ENCODE results near the gene BRF1. TPM values are rescaled to one million over a fixed set of nuclear protein-coding genes. Genes with fewer than 3 reads are reported as not detected.
"Not testable (repeated sequence)": the region's sequence is repeated elsewhere in the genome, so short reads cannot be mapped to it uniquely, and the experiment has no call there.

BRF1 gene
- total RNA-seq, 1 donor, result 28.8 TPM

DNA sequence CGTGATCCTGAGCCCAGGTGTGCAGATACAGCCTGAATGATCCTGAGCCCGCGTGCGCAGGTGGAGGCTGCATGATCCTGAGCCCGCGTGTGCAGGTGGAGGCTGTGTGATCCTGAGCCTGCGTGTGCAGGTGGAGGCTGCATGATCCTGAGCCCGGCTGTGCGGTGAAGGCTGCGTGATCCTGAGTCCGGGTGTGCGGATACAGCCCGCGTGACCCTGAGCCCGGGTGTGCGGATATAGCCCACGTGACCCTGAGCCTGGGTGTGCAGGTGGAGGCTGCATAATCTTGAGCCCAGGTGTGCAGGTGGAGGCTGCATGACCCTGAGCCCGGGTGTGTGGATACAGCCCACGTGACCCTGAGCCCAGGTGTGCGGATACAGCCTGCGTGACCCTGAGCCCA lies 20.3 kb downstream of the BRF1 start:
- no peak overlapping the region for H3K4me3 ChIP-seq (ENCODE audit: low read depth, low read length)
- TF ChIP-seq, protein P1, sequence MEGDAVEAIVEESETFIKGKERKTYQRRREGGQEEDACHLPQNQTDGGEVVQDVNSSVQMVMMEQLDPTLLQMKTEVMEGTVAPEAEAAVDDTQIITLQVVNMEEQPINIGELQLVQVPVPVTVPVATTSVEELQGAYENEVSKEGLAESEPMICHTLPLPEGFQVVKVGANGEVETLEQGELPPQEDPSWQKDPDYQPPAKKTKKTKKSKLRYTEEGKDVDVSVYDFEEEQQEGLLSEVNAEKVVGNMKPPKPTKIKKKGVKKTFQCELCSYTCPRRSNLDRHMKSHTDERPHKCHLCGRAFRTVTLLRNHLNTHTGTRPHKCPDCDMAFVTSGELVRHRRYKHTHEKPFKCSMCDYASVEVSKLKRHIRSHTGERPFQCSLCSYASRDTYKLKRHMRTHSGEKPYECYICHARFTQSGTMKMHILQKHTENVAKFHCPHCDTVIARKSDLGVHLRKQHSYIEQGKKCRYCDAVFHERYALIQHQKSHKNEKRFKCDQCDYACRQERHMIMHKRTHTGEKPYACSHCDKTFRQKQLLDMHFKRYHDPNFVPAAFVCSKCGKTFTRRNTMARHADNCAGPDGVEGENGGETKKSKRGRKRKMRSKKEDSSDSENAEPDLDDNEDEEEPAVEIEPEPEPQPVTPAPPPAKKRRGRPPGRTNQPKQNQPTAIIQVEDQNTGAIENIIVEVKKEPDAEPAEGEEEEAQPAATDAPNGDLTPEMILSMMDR (IDR thresholded peaks at IDR 0.05; ENCODE audit: insufficient read depth, low read length), result no peak
- no peak for DNase-seq (ENCODE audit: low read depth)

DNA sequence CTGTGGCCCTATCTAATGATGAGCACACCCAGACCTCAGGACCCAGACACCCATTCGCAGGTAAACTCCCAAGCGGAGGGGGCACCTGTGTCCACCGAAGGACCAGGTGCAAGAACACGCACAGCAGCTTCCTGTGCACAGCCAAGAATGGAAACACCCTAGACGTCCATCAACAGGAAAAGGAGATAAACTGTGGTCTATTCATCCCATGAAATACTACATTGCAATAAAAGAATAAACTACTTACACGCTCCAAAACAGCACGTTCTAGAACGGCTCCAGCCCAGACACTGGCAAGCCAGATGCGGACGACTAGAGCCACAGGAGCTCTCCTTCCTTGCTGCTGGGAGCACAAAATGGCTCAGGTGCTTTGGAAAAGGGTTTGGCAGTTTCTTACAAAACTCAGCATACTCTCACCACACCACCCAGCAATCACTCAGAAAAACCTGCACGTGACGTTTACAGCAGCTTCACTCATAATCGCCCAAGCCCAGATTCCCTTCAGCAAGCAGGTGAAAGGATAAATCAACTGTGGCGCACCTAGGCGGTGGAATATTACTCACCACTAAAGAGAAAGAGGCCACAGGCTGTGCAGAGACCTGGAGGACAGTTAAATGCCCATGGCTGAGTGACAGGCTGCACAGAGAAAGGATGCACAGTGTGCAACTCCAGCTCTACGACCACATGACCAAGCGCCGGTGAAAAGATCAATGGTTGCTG lies 21.0 kb downstream of the BRF1 start:
- TF ChIP-seq, protein P1 (IDR thresholded peaks at IDR 0.05; ENCODE audit: insufficient read depth, low read length), result no peak
- no peak for DNase-seq (ENCODE audit: low read depth)
- no peak overlapping the region for H3K4me3 ChIP-seq (ENCODE audit: low read depth, low read length)

DNA sequence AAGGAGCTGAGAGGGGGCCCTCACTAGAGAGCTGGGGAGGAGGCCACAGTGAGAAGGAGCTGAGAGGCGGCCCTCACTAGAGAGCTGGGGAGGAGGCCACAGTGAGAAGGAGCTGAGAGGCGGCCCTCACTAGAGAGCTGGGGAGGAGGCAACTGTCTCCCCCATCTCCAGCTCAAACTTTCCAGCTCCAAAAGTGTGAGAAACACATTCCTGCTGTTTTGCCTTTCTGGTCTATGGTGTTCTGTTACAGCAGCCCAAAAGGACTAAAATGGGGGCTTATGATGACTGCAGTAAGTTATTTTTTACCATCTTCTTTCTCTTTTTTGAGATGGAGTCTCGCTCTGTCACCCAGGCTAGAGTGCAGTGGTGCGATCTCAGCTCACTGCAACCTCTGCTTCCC lies 23.4 kb downstream of the BRF1 start:
- not testable (repeated sequence) for DNase-seq (ENCODE audit: low read depth); H3K4me3 ChIP-seq (ENCODE audit: low read depth, low read length)

DNA sequence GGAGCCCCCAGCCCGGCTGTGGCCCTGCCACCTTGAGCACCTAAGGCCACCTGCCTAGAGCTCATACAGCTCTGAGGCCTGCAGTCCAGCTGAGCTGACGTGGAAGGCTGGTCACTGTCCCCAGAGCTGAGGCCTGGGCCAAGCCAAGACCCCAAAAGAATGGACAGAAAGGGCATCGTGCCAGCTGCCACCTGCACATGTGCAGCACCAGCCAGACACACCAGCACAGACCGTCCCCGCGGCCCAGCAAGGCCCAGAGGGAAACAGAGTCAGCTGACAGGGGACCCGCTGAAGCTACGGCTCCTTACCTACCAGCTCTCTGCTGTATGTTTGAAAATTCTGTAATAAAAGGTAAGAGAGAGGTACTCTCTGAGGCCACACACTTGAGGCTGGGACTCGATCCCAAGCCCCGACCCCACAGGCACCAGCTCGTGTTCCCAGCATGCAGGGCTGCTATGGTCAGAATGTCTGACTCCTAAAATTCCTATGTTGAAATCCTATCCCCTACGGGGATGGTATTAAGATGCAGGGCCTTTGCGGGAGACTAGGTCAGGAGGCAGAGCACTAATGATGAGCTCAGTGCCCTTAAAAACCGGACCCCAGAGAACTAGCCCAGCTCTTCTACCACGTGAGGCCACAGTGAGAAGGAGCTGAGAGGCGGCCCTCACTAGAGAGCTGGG lies 25.4 kb downstream of the BRF1 start:
- no peak overlapping the region for H3K4me3 ChIP-seq (ENCODE audit: low read depth, low read length)
- TF ChIP-seq, protein P1 (IDR thresholded peaks at IDR 0.05; ENCODE audit: insufficient read depth, low read length), result no peak
- DNase-seq (ENCODE audit: low read depth), result peak; percentile 67

DNA sequence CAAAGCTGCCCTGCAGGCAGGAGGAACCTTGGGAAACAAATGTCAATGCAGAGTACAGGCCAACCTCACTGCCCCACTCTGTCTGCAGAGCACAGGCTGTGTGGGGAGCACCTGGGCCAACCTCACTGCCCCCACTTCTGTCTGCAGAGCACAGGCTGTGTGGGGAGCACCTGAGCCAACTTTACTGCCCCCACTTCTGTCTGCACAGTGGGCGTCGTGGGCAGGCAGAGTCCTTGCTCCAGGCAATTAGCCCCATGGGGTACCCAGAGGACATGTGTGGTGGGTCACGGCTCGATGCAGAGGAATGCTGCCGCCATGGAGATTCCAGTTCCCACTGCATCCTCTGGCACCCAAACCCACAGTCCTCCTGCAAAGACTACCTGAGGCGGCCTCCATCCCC lies 26.2 kb downstream of the BRF1 start:
- H3K4me3 ChIP-seq (ENCODE audit: low read depth, low read length), result no peak overlapping the region
- TF ChIP-seq, protein P1 (IDR thresholded peaks at IDR 0.05; ENCODE audit: insufficient read depth, low read length), result no peak
- DNase-seq (ENCODE audit: low read depth), result no peak

DNA sequence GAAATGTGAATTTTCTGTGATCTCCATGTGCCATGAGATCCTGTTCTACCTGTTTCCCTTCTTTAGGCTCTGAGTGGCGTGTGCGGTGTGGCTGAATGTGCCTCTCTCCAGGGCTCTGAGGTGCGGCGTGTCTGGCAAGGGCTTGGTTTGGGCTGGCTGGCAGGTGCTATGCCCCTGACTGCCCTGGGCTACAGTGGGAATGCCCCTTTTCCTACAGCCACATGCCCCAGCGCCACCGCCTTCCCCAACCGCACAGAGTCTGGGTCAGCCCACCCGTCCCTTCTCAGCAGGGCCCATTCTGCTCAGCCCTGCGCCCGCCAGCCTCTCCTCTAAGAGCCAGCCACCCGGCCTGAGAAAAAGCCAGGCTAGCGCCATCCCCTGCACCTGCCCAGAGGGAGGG lies 27.7 kb downstream of the BRF1 start:
- no peak overlapping the region for H3K4me3 ChIP-seq (ENCODE audit: low read depth, low read length)
- TF ChIP-seq, protein P1 (IDR thresholded peaks at IDR 0.05; ENCODE audit: insufficient read depth, low read length), result no peak
- DNase-seq (ENCODE audit: low read depth), result no peak

DNA sequence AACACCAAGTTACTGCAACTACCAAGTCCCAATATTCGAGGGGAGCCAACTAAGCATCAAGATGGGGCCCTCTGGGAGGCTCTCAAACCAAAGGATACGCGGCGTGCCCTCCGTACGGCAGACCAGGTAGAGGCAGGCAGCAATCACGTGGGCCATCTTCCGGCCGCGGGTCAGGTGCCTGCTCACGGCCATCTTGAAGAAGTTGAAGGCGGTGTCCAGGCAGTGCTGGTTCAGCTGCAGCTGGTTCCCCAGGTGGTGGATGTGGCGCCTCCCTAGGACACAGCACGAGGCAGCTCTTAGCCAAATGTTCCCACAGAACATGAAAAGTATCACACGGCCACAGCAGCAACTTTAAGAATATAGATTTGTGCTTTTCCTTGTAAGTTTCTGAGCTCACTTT lies 28.2 kb downstream of the BRF1 start:
- no peak overlapping the region for H3K4me3 ChIP-seq (ENCODE audit: low read depth, low read length)
- TF ChIP-seq, protein P1 (IDR thresholded peaks at IDR 0.05; ENCODE audit: insufficient read depth, low read length), result no peak
- DNase-seq (ENCODE audit: low read depth), result no peak
